ENCODE results near the gene CIDEA. TPM values are rescaled to one million over a fixed set of nuclear protein-coding genes. Genes with fewer than 3 reads are reported as not detected.
A peak's percentile ranks its signal among the peaks of the same experiment; 100 is the strongest.

CIDEA gene
- total RNA-seq, 1 donor from 2014 or later = 1.5 TPM

DNA sequence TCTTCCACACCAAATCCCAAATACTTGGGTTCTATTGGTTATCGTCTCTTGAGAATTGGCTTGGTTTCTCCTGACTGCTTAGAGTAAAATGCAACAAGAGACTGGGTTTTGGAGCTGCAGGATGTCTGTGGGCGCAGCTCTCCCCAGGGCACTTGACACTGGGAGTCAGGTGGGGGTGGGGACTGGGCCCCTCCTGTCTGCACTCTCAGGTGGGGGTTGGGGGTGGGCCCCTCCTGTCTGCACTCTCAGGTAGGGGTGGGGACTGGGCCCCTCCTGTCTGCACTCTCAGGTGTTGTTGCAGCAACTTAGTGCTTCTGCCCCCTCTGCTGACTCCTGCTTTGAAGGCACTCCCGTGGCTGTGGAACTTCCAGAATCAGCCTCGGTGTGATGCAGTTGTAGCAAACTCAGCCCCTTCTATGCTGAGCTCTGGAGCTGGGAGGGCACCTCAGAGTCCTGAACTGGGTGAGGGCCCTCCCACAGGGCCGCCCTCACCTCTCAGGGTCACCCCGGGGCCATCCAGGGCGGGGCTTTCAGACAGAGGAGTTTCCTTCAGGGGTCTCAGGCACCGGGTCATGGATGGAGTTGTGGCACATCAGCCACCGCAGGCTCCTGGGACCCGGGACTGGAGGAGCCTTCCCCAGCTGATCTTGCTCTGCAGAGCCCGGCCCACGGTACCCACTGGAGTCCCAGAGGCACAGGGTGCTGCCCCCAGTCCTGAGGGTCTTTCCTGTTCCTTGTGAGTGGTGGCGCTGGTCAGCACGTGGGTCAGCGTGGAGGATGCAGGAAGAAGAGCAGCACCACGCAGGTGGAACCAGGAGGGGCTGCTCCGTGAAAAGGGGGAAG, 22.9 kb upstream of the CIDEA start:
- TF ChIP-seq, protein P1, sequence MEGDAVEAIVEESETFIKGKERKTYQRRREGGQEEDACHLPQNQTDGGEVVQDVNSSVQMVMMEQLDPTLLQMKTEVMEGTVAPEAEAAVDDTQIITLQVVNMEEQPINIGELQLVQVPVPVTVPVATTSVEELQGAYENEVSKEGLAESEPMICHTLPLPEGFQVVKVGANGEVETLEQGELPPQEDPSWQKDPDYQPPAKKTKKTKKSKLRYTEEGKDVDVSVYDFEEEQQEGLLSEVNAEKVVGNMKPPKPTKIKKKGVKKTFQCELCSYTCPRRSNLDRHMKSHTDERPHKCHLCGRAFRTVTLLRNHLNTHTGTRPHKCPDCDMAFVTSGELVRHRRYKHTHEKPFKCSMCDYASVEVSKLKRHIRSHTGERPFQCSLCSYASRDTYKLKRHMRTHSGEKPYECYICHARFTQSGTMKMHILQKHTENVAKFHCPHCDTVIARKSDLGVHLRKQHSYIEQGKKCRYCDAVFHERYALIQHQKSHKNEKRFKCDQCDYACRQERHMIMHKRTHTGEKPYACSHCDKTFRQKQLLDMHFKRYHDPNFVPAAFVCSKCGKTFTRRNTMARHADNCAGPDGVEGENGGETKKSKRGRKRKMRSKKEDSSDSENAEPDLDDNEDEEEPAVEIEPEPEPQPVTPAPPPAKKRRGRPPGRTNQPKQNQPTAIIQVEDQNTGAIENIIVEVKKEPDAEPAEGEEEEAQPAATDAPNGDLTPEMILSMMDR (conservative IDR thresholded peaks at IDR 0.05; ENCODE audit: low read depth, low read length) = no peak
- H3K4me3 ChIP-seq (ENCODE audit: low read depth, low read length) = no peak overlapping the region
- DNase-seq (ENCODE audit: low read depth) = no peak

DNA sequence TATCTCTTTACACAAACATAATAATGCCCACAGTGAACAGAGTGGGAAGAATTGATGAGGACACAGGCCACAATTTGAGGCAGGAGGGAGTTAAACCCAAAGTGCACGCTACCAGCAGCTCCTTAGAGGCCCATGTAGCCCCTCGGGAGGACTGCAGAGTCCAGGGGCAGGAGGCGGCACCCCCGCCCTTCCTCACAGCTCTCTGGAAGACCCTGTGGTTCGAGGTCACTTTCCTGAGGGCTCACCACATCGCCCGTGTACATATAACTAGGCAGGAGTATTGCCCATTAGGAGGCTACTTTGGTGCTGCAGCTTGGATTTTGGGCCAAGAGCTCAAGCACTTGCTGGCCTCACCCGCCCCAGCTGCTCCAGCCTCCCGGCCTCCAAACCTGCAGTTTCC, 22.2 kb upstream of the CIDEA start:
- TF ChIP-seq, protein P1 (conservative IDR thresholded peaks at IDR 0.05; ENCODE audit: low read depth, low read length) = no peak
- H3K4me3 ChIP-seq (ENCODE audit: low read depth, low read length) = no peak overlapping the region
- DNase-seq (ENCODE audit: low read depth) = no peak

DNA sequence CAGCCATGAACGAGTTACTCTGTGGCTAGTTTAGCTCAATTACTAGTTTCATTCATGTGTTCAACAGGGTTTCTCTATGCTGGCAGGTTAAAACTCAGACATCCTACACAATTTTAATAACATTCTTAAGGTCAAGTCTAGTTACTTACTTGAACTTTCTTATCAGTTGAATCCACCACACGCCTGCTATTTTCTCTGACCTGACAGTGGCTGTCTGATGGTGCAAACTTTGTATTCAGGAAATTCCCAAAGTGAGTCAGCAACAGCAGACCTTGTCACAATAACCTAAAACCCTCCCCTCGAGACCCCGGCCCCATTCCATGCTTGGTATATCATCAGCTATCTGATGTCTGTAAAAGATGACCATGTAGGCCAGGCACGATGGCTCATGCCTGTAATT, 20.8 kb upstream of the CIDEA start:
- H3K4me3 ChIP-seq (ENCODE audit: low read depth, low read length) = no peak overlapping the region
- no peak for DNase-seq (ENCODE audit: low read depth)
- TF ChIP-seq, protein P1 (conservative IDR thresholded peaks at IDR 0.05; ENCODE audit: low read depth, low read length) = no peak

DNA sequence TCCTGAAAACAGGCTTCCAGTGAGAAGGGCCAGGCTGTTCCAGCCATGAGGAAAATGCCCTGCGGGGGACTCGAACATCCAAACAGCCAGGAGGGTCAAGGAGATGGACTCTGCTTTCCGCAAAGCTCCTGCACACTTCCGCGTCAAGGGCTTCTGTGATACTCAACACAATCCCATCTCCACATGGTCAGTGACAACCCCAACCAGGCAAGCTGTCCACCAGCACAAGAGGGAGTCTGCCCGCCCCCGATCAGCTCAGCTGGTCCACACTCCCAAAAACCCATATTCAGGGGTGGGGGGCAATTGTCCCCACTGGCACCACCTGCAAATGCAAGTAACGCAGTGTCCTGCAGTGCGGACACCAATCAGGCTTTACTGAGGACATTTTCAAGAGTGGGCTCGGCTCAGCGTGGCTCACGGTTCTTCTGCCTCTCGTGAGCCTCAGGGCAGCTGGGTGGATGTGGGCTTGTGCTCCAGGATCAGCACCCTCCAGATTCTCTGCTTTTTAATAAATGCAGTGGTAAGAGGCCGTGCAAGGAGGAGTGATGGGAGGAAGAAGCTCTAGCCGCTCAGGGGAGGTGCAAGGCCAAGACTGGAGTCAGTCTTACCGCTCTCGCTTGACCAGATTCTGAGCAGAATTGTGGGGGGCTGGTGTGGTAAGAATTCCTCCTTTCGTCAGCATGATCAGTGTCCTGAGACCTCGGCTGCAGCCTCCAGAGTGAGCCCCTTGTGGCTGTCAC, 19.5 kb upstream of the CIDEA start:
- DNase-seq (ENCODE audit: low read depth) = no peak
- H3K4me3 ChIP-seq (ENCODE audit: low read depth, low read length) = no peak overlapping the region
- TF ChIP-seq, protein P1 (conservative IDR thresholded peaks at IDR 0.05; ENCODE audit: low read depth, low read length) = no peak

DNA sequence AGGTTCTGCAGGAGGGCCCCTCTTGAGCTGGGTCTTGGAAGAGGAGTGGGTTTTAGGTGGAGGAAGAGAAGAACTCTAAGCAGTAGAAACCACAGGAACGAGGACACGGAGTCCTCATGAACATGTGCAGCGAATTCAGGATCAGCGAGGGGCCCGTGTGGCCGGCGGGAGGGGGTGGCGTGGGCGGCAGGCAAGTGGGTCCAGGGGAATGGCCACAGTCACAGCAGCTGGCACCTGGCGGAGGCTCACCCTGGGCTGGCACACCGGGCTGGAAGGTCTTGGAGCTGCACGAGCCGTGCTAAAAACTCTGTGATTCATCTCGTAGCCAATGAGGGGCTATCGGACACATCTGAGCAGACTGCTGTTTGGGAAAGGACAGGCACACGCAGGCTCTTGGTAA, 18.0 kb upstream of the CIDEA start:
- TF ChIP-seq, protein P1 (conservative IDR thresholded peaks at IDR 0.05; ENCODE audit: low read depth, low read length) = no peak
- no peak overlapping the region for H3K4me3 ChIP-seq (ENCODE audit: low read depth, low read length)
- no peak for DNase-seq (ENCODE audit: low read depth)

DNA sequence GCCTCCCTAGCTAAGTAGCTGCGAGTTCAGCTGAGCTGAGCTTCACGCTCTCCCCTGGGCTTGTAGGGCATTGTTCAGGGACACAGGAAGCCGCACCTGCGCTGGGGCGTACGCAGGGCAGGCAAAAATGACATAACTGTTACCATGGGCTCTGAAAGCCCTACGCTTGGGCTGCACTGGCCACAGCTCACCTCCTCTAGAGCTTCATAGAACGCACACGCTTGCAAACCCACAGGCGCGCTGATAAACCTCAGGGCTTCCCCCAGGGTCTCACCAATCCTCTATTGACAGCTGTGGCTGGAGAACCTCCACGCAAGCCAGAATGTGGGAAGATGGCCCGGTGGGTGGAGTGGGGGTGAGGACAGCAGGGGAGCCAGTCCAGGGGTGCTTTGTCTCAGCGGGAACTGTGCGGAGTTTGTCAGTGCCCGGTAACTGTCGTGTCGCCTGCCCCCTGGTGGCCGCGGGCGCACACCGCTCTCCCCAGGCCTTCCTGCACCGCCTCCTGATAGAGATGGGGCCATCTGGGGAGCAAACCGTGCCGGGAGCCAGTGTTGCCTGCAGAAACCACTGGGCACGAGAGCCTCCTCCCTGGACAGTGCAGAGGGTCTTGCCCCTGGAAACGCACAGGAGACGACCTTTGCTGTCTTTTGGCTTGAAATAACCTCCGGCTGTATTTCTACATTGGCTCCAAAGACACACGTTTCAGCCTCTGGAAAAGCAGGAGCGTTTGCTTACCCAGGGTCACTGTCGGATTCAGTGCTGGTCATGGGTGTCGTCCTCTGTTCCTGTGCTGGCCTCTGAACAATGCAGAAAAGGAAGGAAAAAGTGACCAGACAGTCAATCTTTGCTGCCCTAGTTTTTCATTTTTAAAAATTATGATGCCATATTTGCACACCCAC, 17.0 kb upstream of the CIDEA start:
- TF ChIP-seq, protein P1 (conservative IDR thresholded peaks at IDR 0.05; ENCODE audit: low read depth, low read length) = peak; percentile 87
- no peak overlapping the region for H3K4me3 ChIP-seq (ENCODE audit: low read depth, low read length)
- no peak for DNase-seq (ENCODE audit: low read depth)

Data from epithelial cell of proximal tubule (primary cell).